SK-N-SH (cell line): ENCODE data around the gene P2RX3. TPM values are rescaled to one million over a fixed set of nuclear protein-coding genes. Genes with fewer than 3 reads are reported as not detected.

Experiments
- CTCF ChIA-PET: fragments of 300-600, 350-600 bp; formaldehyde crosslinking; extraction: SDS; loops from one replicate; lab custom pipeline; 2021; lab: Yijun Ruan, JAX
- POLR2A ChIA-PET: fragments of 350-600 bp; sonication (Branson Sonifier 250); formaldehyde crosslinking; extraction: SDS; loops from one replicate; lab custom pipeline; 2020; ENCODE audit warnings: antibody characterized with exemption, inconsistent platforms; lab: Yijun Ruan, JAX
- DNase-seq: peaks from one replicate; pipeline ENCODE4 v3.0.0; 2012
- H2AFZ ChIP-seq: fragments of 200-600 bp; sonication (generic); 2 replicates; pipeline ENCODE4 v1.8.1; 2016; ENCODE audit warnings: antibody characterized with exemption, mild to moderate bottlenecking, low read depth
- H3F3A ChIP-seq: fragments of 200-600 bp; sonication (generic); replicated peaks from 2 replicates; pipeline ENCODE3; 2016; ENCODE audit warnings: antibody characterized with exemption, mild to moderate bottlenecking; ENCODE audit not compliant: insufficient read depth
- H3K27ac ChIP-seq, 2 experiments: fragments of 200-500 bp in 1 of 2; fragments of 200-600 bp in 1 of 2; sonication (Bioruptor generic) in 1 of 2; sonication (generic), shearing (Covaris generic) in 1 of 2; 2 replicates each; pipeline versions ENCODE4 v1.5.1 to v1.6.1; 2014 to 2016; ENCODE audit warnings: low read depth in 2 of 2, inconsistent platforms in 1 of 2, low read length in 1 of 2, mild to moderate bottlenecking in 1 of 2, mixed read lengths in 1 of 2
- H3K27me3 ChIP-seq: fragments of 200-600 bp; sonication (generic), shearing (Covaris generic); 2 replicates; pipeline ENCODE4 v1.6.1; 2016; ENCODE audit warnings: mixed run types; ENCODE audit not compliant: insufficient read depth
- H3K36me3 ChIP-seq, 2 experiments: fragments of 200-500 bp in 1 of 2; fragments of 200-600 bp in 1 of 2; sonication (Bioruptor generic) in 1 of 2; sonication (generic) in 1 of 2; replicated peaks in 1 of 2; 2 replicates each; pipeline versions ENCODE3 to v1.5.1; 2014 to 2016; ENCODE audit warnings: low read length in 1 of 2, mild to moderate bottlenecking in 1 of 2; ENCODE audit not compliant: insufficient read depth in 2 of 2, control insufficient read depth in 1 of 2
- H3K4me1 ChIP-seq, 2 experiments: fragments of 200-500 bp in 1 of 2; fragments of 200-600 bp in 1 of 2; sonication (Bioruptor generic) in 1 of 2; sonication (generic), shearing (Covaris generic) in 1 of 2; 2 replicates each; pipeline versions ENCODE4 v1.5.1 to v1.6.1; 2014 to 2016; ENCODE audit warnings: low read depth in 1 of 2, low read length in 1 of 2, mixed run types in 1 of 2; ENCODE audit not compliant: insufficient read depth in 2 of 2, control insufficient read depth in 1 of 2
- H3K4me2 ChIP-seq: fragments of 200-600 bp; sonication (generic), shearing (Covaris generic); 2 replicates; pipeline ENCODE4 v1.6.1; 2017; ENCODE audit warnings: mixed run types
- H3K4me3 ChIP-seq, 2 experiments: fragments of 200-500 bp in 1 of 2; fragments of 200-600 bp in 1 of 2; sonication (Bioruptor generic) in 1 of 2; sonication (generic), shearing (Covaris generic) in 1 of 2; 2 replicates each; pipeline versions ENCODE4 v1.5.1 to v1.8.1; 2014 to 2016; ENCODE audit warnings: low read depth in 2 of 2, inconsistent platforms in 1 of 2, low read length in 1 of 2, mild to moderate bottlenecking in 1 of 2, mixed read lengths in 1 of 2, moderate library complexity in 1 of 2
- H3K79me2 ChIP-seq: fragments of 200-600 bp; sonication (generic); 2 replicates; pipeline ENCODE4 v1.8.1; 2017; ENCODE audit warnings: mild to moderate bottlenecking; ENCODE audit not compliant: insufficient read depth
- H3K9ac ChIP-seq: fragments of 200-600 bp; sonication (generic); 2 replicates; pipeline ENCODE4 v1.6.1; 2017; ENCODE audit warnings: mixed run types
- H3K9me2 ChIP-seq: fragments of 200-600 bp; sonication (generic); 2 replicates; pipeline ENCODE4 v1.6.1; 2017; ENCODE audit warnings: mixed run types
- H3K9me3 ChIP-seq: fragments of 200-600 bp; sonication (generic); 2 replicates; pipeline ENCODE4 v1.6.1; 2017; ENCODE audit warnings: mixed run types, mild to moderate bottlenecking, moderate library complexity
- H4K20me1 ChIP-seq: fragments of 200-600 bp; sonication (generic); 2 replicates; pipeline ENCODE4 v1.6.1; 2017; ENCODE audit warnings: mild to moderate bottlenecking, mixed run types; ENCODE audit not compliant: insufficient read depth
- CHD2 ChIP-seq: fragments of 150-350 bp; IDR thresholded peaks from 2 replicates; pipeline ENCODE4 v1.6.1; 2018; ENCODE audit warnings: low read length; ENCODE audit not compliant: partially characterized antibody
- CTCF ChIP-seq: fragments of 200-600 bp; sonication (generic); IDR thresholded peaks from 2 replicates; pipeline ENCODE4 v1.6.1; 2017; ENCODE audit warnings: antibody characterized with exemption, mild to moderate bottlenecking, moderate library complexity
- ELF1 ChIP-seq: IDR thresholded peaks from 2 replicates; pipeline ENCODE4 v1.4.0; 2012
- EP300 ChIP-seq, 2 experiments: IDR thresholded peaks; 2 replicates each; pipeline versions ENCODE4 v1.4.0 to v1.6.1; 2012; ENCODE audit warnings: borderline replicate concordance in 1 of 2, low read depth in 1 of 2, low read length in 1 of 2
- EZH2phosphoT487 ChIP-seq: fragments of 200-600 bp; sonication (generic); IDR thresholded peaks from 2 replicates; pipeline ENCODE4 v1.6.1; 2017; ENCODE audit warnings: low read depth, mixed run types, mild to moderate bottlenecking, antibody characterized with exemption, moderate library complexity, borderline replicate concordance
- FOSL2 ChIP-seq: IDR thresholded peaks from 2 replicates; pipeline ENCODE4 v1.4.0; 2012; ENCODE audit warnings: low read depth, mild to moderate bottlenecking, moderate library complexity, borderline replicate concordance
- FOXM1 ChIP-seq: IDR thresholded peaks from 2 replicates; pipeline ENCODE4 v1.4.0; 2012; ENCODE audit warnings: low read depth, mild to moderate bottlenecking
- GABPA ChIP-seq: IDR thresholded peaks from 2 replicates; pipeline ENCODE4 v1.4.0; 2012; ENCODE audit warnings: low read depth, mild to moderate bottlenecking
- GATA2 ChIP-seq: sonication (generic); formaldehyde crosslinking; IDR thresholded peaks from 2 replicates; pipeline ENCODE4 v1.5.0; 2020; ENCODE audit warnings: mild to moderate bottlenecking, missing genetic modification reagents
- JUND ChIP-seq: IDR thresholded peaks from 2 replicates; pipeline ENCODE4 v1.4.0; 2012
- MAX ChIP-seq: IDR thresholded peaks from 2 replicates; pipeline ENCODE4 v1.4.0; 2012; ENCODE audit warnings: low read depth
- MXI1 ChIP-seq: IDR thresholded peaks from 2 replicates; pipeline ENCODE4 v1.6.1; 2012; ENCODE audit warnings: mild to moderate bottlenecking, low read depth, low read length, improper control_type of control experiment
- NFIC ChIP-seq: IDR thresholded peaks from 2 replicates; pipeline ENCODE4 v1.4.0; 2012; ENCODE audit warnings: borderline replicate concordance
- PBX3 ChIP-seq: IDR thresholded peaks from 2 replicates; pipeline ENCODE4; 2012
- RAD21 ChIP-seq: IDR thresholded peaks from 2 replicates; pipeline ENCODE4 v1.6.1; 2012; ENCODE audit warnings: mild to moderate bottlenecking, low read length
- REST ChIP-seq: IDR thresholded peaks from 2 replicates; pipeline ENCODE4 v1.6.1; 2012; ENCODE audit warnings: mild to moderate bottlenecking, low read depth, low read length, moderate library complexity
- RFX5 ChIP-seq: IDR thresholded peaks from 2 replicates; pipeline ENCODE4 v1.6.1; 2012; ENCODE audit warnings: mild to moderate bottlenecking, improper control_type of control experiment, low read length
- TAF1 ChIP-seq: IDR thresholded peaks from 2 replicates; pipeline ENCODE4 v1.6.1; 2012; ENCODE audit warnings: low read depth, mild to moderate bottlenecking, low read length, moderate library complexity, borderline replicate concordance
- USF1 ChIP-seq: IDR thresholded peaks from 2 replicates; pipeline ENCODE4 v1.4.0; 2012; ENCODE audit warnings: low read depth, borderline replicate concordance
- WGBS: methylation state at CpG from one replicate; pipeline ENCODE4 v1.1.6; 2017; ENCODE audit warnings: low lambda C conversion rate; 5-methylcytosine and 5-hydroxymethylcytosine counted together
- polyA plus RNA-seq, 3 experiments: library from polyadenylated mRNA; depleted of rRNA; stranded (reverse); fragments of >200 nt; gene quantifications; 2 replicates each; pipeline ENCODE4 v1.2.3, GENCODE V29; 2012

P2RX3 gene
- polyA plus RNA-seq, 1 of the 3 experiments (the other 2 are of a cell fraction), result not detected

- H3K9ac ChIP-seq, result no peak within 1 kb of the TSS
- no peaks in the 10 kb centered on the region for H3F3A ChIP-seq
- H4K20me1 ChIP-seq, result no peaks in the 10 kb centered on the region
- no peak within 1 kb of the TSS for H2AFZ ChIP-seq
- H3K9me2 ChIP-seq, result no peaks in the 10 kb centered on the region
- POLR2A ChIA-PET, result no interaction called here
- DNase-seq, result no peak
- no peaks in the 10 kb centered on the region for H3K9me3 ChIP-seq
- no peaks in the 10 kb centered on the region; a peak in 1 of 4 replicates for H3K4me1 ChIP-seq
- H3K4me2 ChIP-seq, result no peak within 1 kb of the TSS
- no peak within 1 kb of the TSS for H3K27ac ChIP-seq
- H3K27me3 ChIP-seq, result peaks cover 14% of the 10 kb centered on the region; the same call in 1 of the 2 replicates
- 30% methylated on average over 2 of the region's 2 CpGs for WGBS
- H3K79me2 ChIP-seq, result no peaks in the 10 kb centered on the region
- TF ChIP-seq TAF1 (no peak), MAX (no peak), EP300 (IDR thresholded peaks at IDR 0.05; ENCODE audit: borderline replicate concordance in 1 of 2, low read depth in 1 of 2, low read length in 1 of 2) (no peak), CTCF (no peak), PBX3 (no peak), NFIC (no peak), JUND (no peak), ELF1 (no peak), GABPA (no peak), RAD21 (no peak), MXI1 (no peak), FOSL2 (no peak), EZH2phosphoT487 (no peak), REST (no peak), GATA2 (CRISPR knock-in tag) (no peak), CHD2 (no peak), USF1 (no peak), FOXM1 (no peak), RFX5 (no peak)
- CTCF ChIA-PET, result interaction anchor here (1.2 kb wide), 1 partner anchor 67 kb away, joined by 5 read pairs; no protein-coding TSS in a partner anchor
- no peaks in the 10 kb centered on the region for H3K36me3 ChIP-seq
- no peak within 1 kb of the TSS for H3K4me3 ChIP-seq
These were observed 52.4 kb downstream of the P2RX3 start, which contains the start of gene PRG2 for GRCh38 chr11:57390535-57390934. TSS of gene PRG2 (minus strand) at chr11:57390650. CDS start at chr11:57389944, 706 bp downstream.
